Loucy (cell line): ENCODE data around the gene XRCC1.

ENCODE experiments used
- H2AFZ ChIP-seq: fragments of 200-600 bp; sonication (generic); 2 replicates; pipeline ENCODE4 v1.6.0; 2016; ENCODE audit warnings: antibody characterized with exemption, mild to moderate bottlenecking, low read length, moderate library complexity
- H3F3A ChIP-seq: fragments of 200-600 bp; 2 replicates; pipeline ENCODE4 v1.6.0; 2016; ENCODE audit warnings: antibody characterized with exemption, low read depth, mild to moderate bottlenecking
- H3K27me3 ChIP-seq: fragments of 200-600 bp; sonication (generic); 2 replicates; pipeline ENCODE4 v1.6.1; 2014; ENCODE audit warnings: low read length, mild to moderate bottlenecking; ENCODE audit not compliant: insufficient read depth, poor library complexity, severe bottlenecking
- H3K36me3 ChIP-seq: fragments of 200-600 bp; sonication (generic); 2 replicates; pipeline ENCODE4 v1.6.1; 2016; ENCODE audit warnings: low read length; ENCODE audit not compliant: insufficient read depth
- H3K4me1 ChIP-seq: fragments of 200-600 bp; sonication (generic); 2 replicates; pipeline ENCODE4 v1.5.1; 2014; ENCODE audit warnings: low read length, mild to moderate bottlenecking; ENCODE audit not compliant: insufficient read depth, poor library complexity, severe bottlenecking
- H3K4me2 ChIP-seq: fragments of 200-600 bp; sonication (generic); 2 replicates; pipeline ENCODE4 v1.6.0; 2014; ENCODE audit warnings: antibody characterized with exemption, low read length, low read depth, mild to moderate bottlenecking; ENCODE audit not compliant: poor library complexity, severe bottlenecking
- H3K4me3 ChIP-seq: fragments of 200-600 bp; sonication (generic); 2 replicates; pipeline ENCODE4 v1.5.1; 2014; ENCODE audit warnings: low read length, mild to moderate bottlenecking, mixed read lengths; ENCODE audit not compliant: poor library complexity, severe bottlenecking
- H3K79me2 ChIP-seq: fragments of 200-600 bp; sonication (generic); 2 replicates; pipeline ENCODE4 v1.6.1; 2014; ENCODE audit warnings: low read length; ENCODE audit not compliant: insufficient read depth
- H3K9ac ChIP-seq: fragments of 200-600 bp; sonication (generic); 2 replicates; pipeline ENCODE4 v1.6.0; 2014; ENCODE audit warnings: mild to moderate bottlenecking, low read depth, low read length, moderate library complexity; ENCODE audit not compliant: poor library complexity, severe bottlenecking
- H3K9me2 ChIP-seq: fragments of 200-600 bp; sonication (generic); replicated peaks from 2 replicates; pipeline ENCODE4 v1.6.1; 2016; ENCODE audit warnings: low read depth, low read length, mixed read lengths
- H3K9me3 ChIP-seq: fragments of 200-600 bp; sonication (generic); 2 replicates; pipeline ENCODE4 v1.6.1; 2014; ENCODE audit warnings: mild to moderate bottlenecking, antibody characterized with exemption, low read length, low read depth; ENCODE audit not compliant: insufficient read depth
- H4K20me1 ChIP-seq: fragments of 200-600 bp; sonication (generic); 2 replicates; pipeline ENCODE4 v1.6.0; 2014; ENCODE audit warnings: antibody characterized with exemption, low read length, mild to moderate bottlenecking; ENCODE audit not compliant: insufficient read depth, poor library complexity, severe bottlenecking
- CTCF ChIP-seq: fragments of 200-600 bp; sonication (generic); conservative IDR thresholded peaks from 2 replicates; pipeline ENCODE4 v1.5.1; 2014; ENCODE audit warnings: mild to moderate bottlenecking, antibody characterized with exemption, low read length
- EZH2phosphoT487 ChIP-seq: fragments of 200-600 bp; IDR thresholded peaks from 2 replicates; pipeline ENCODE4 v1.6.1; 2018; ENCODE audit warnings: antibody characterized with exemption, mild to moderate bottlenecking, moderate library complexity, borderline replicate concordance

The XRCC1 gene

GRCh38 chr19:43511324-43511723 is 64.0 kb downstream of the XRCC1 start:
- no peaks in the 10 kb centered on the region for H3K4me1 ChIP-seq
- H3K4me2 ChIP-seq = no peak overlapping the region
- H3K27me3 ChIP-seq = no peaks in the 10 kb centered on the region
- no peaks in the 10 kb centered on the region for H3K9me3 ChIP-seq
- no peak for TF ChIP-seq EZH2phosphoT487
- no peak for TF ChIP-seq CTCF
- H3K9me2 ChIP-seq = no peaks in the 10 kb centered on the region
- no peaks in the 10 kb centered on the region for H3F3A ChIP-seq
- no peak overlapping the region for H3K4me3 ChIP-seq
- peaks cover 20% of the 10 kb centered on the region; the same call in 1 of the 2 replicates for H3K36me3 ChIP-seq
- no peak overlapping the region for H2AFZ ChIP-seq
- H4K20me1 ChIP-seq = no peaks in the 10 kb centered on the region
- no peaks in the 10 kb centered on the region for H3K79me2 ChIP-seq
- no peak overlapping the region for H3K9ac ChIP-seq

- Histone ChIP-seq H3K36me3 (peaks cover 20% of the 10 kb centered on the region; the same call in 1 of the 2 replicates), H2AFZ (no peak overlapping the region), H3K4me1 (no peaks in the 10 kb centered on the region), H3K79me2 (no peaks in the 10 kb centered on the region), H3K9me2 (no peaks in the 10 kb centered on the region), H3K9me3 (no peaks in the 10 kb centered on the region), H3K4me2 (no peak overlapping the region), H4K20me1 (no peaks in the 10 kb centered on the region), H3K27me3 (no peaks in the 10 kb centered on the region), H3F3A (no peaks in the 10 kb centered on the region), H3K4me3 (no peak overlapping the region), H3K9ac (no peak overlapping the region)
- TF ChIP-seq CTCF = no peak
These were observed 64.6 kb downstream of the XRCC1 start for GRCh38 chr19:43510713-43511112.

- H3K4me3 ChIP-seq = no peak overlapping the region
- peaks cover 13% of the 10 kb centered on the region for H3K4me1 ChIP-seq
- no peaks in the 10 kb centered on the region for H3K9me2 ChIP-seq
- no peak overlapping the region for H2AFZ ChIP-seq
- H3K9ac ChIP-seq = no peak overlapping the region
- H3F3A ChIP-seq = no peaks in the 10 kb centered on the region
- no peaks in the 10 kb centered on the region for H3K79me2 ChIP-seq
- no peak overlapping the region for H3K4me2 ChIP-seq
- H3K27me3 ChIP-seq = no peaks in the 10 kb centered on the region
- H3K36me3 ChIP-seq = peaks cover 20% of the 10 kb centered on the region; the same call in 1 of the 2 replicates
- TF ChIP-seq CTCF (no peak), EZH2phosphoT487 (no peak)
- H3K9me3 ChIP-seq = no peaks in the 10 kb centered on the region
- no peaks in the 10 kb centered on the region for H4K20me1 ChIP-seq
These were observed 67.4 kb downstream of the XRCC1 start for GRCh38 chr19:43507880-43508279.
